HG02763 (cell line): ENCODE data around the gene ISCU.

Experiments used
- ATAC-seq: cut with Tn5 transposase; IDR thresholded peaks from one replicate; pipeline ENCODE4 v1.9.1; 2021; ENCODE audit warnings: mild to moderate bottlenecking, moderate library complexity; ENCODE audit not compliant: unreplicated experiment

ISCU gene

DNA sequence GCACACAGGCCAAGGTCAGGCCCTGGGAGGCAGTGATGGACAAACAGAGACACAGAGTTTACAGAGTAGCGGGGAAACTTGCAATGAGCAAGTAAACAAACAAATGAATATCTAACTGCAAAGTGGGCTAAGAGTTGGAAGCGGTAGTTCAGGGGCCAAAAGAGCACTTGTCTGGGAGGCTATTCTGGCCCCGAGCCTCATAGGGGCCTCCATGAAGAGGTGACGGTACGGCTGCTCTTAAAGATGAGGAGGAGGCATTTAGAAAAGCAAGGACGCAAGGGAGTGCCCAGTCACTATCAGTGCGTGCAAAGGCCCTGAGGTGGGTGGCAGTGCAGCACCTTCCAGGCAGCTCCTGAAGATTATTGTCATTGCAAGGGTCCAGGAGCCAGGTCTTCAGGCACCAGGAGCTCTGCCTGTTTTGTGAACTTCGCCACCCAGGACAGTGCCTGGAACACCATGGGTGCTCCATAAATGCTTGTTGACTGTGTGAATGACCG lies 39.9 kb downstream of the ISCU start:
- no peak for ATAC-seq

DNA sequence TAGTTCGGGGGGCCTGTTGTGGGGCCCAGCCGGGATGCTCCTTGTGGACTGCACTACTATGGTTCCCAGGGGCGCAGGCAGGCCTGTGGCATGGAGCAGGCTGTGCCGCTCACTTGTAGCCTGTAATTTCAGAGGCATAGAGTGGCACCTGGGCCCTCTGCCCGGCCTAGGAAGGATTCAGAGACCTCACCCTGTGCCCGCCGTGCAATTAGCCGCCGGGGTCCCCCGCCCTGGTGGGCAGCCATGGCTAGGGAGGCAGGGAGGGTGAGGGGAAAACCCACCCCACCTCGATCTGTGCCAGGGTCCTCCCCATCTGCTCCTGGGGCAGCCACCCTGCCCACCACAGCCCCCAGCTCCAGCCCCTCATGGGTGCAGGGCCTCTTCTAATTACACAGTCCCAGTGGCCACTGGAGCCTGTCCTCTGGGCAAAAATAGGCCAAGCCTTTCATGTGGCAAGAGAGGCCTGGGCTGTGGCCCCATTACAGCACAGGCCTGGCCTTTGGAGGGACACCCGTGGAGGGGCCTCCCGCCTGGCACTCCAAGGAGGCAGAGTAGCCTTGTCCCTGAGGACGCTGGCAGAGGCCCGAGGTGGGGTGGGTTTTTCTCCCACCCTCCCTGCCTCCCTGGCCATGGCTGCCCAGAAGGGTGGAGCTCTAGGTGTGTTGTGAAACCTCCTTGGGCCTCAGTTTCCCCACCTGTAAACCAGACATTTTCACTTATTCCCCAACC lies 40.7 kb downstream of the ISCU start:
- no peak for ATAC-seq

DNA sequence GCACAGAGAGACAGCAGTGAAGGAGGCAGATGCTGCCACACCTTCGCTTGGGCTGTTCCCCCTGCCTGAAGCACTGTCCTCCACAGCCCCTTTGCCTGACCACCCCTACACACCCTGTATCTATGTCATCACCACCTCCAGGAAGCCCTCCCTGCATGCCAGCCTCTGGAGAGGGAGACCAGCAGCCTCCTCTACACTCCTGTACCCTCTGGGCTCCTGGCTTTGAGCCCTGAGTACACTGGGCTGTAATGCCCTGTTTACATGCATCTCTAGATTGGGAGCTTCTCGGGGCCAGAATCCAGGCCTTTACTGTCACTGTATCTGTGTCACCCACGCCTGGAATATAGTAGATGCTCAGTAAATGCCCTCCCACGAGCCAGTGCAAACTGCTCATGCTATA lies 41.3 kb downstream of the ISCU start:
- ATAC-seq, result no peak

DNA sequence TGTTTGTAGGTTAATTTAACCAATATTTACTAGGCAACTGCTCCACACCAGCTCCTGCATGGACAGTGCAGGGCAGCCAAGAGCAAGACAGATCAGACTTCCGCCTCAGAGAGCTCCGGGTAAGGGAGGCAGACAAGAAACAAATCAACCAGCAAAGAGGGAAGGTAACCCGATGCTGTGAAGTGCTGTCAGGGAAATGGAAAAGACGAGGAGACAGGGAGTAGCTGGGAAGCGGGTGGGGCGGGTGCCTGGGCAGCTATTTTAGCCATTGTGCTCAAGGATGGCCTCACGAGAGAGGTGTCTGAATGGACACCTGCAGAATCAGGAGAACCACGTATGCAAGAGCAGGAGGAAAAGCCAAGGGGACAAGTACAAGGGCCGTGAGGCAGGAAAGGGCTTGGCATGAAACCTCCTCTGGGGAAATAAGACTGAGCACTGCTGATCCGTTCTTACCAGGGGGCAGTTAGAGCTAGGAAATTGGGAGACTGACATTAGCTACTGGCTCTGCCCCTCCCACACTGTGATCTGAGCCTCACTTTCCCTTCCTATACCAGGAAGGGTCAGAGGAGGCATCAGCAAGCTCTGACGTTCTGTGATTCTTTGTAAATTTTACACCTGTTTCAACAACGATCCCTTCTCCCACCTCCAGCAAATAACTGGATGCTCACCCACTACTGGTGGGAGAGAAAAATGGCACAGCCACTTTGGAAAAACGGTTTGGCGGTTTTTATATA lies 42.0 kb downstream of the ISCU start:
- no peak for ATAC-seq

DNA sequence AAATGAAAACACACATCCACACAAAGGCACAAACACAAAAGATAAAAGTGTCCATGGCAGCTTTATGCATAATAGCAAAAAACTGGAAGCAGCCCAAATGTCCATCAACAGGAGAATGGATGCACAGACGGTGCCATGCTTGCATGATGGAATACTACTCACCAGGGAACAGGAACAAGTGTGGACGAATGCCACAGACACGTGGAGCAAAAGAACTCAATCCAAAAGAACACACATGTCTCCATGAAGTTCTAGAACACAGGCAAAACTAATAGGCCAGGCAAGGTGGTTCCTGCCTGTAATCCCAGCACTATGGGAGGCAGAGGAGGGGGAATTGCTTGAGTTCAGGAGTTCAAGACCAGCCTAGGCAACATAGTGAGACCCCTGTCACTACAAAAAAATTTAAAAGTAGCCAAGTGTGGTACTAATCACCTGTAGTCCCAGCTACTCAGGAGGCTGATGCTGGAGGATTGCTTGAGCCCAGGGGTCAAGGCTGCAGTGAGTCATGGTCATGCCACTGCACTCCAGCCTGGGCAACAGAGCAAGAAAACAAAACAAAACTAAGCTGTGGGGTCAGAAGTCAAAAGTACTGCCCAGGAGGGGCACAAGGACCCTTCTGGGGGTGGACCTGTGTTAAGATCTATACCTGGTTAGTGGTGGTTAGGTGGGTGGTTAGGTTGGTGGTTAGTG lies 42.7 kb downstream of the ISCU start:
- no peak for ATAC-seq

DNA sequence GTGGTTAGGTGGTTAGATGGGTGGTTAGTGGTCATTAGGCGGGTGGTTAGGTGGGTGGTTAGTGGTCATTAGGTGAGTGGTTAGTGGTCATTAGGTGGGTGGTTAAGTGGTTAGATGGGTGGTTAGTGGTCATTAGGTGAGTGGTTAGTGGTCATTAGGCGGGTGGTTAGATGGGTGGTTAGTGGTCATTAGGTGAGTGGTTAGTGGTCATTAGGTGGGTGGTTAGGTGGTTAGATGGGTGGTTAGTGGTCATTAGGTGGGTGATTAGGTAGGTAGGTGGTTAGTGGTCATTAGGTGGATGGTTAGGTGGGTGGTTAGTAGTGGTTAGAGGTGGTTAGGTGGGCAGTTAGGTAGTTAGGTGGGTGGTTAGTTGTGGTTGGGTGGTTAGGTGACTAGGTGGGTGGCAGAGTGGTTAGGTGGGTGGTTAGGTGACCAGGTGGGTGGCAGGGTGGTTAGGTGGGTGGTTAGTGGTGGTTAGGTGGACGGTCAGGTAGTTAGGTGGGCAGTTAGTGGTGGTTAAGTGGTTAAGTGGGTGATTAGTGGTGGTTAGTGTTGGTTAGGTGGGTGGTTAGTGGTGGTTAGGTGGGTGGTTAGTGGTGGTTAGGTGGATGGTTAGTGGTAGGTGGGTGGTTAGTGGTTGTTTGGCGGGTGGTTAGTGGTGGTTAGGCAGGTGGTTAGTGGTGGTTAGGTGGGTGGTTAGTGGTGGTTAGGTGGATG lies 43.5 kb downstream of the ISCU start:
- no peak for ATAC-seq

DNA sequence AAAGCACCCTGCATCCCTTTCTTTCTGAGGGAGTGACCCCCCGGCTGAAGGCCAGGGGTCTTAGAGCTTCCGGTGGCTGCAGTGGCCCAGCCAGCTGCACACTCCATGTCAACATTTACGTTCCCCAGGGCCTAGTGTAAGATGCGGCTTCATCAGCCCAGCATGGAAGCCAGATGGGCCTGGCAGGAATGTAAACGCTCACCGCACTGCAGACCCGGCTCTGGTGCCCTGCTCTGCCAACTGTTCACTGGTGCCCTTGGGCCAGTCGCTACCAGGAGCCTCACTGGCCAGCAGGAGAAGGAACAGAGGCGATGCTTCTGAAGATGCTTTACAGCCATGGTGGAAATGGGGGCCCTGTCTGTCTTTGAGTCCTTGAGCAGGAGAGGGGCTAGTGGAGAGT lies 44.1 kb downstream of the ISCU start:
- ATAC-seq, result no peak

DNA sequence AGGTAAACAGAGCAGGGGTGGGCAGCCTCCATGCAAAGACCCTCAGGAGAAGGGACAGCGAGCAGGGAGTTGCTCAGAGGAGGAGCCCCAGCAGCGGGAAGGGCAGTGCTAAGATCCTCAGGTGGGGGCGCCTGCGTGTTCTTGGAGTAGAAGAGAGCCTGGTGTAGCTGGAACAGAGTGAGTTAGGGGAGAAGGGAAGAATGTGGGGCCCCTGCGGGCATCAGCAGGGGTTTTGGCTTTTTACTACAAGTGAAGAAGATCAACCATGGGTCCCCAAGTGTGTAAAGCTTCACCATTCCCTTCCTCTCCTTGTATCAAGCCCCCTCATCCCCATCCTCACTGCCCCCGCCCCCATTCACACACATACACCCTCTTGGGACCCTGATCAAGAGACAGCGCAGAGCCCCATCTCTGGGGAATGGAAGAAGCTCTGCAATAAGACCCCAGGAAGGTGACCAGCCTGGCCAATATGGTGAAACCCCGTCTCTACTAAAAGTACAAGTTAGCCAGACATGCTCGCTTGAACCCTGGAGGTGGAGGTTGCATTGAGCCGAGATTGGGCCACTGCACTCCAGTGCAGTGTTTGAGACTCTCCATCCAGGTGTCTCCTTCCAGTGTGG lies 45.7 kb downstream of the ISCU start:
- no peak for ATAC-seq

DNA sequence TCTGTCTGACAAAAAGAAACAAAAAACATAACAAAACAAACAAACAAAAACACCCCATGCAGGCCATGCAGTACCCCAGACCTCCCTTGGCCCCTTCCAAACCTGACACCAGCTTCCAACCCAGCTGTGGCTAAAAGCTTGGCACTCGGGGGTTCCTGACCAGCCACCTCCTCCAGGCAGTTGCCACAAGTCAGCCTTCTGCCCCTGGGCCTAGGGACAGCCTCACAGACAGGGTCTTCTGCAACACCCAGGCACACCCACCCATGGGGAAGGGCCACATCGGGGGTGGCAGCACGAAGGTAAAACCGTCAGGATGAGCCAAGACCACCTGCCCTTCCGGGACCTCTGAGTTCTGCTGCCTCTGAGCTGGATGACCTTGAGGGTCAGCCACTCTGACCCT lies 46.2 kb downstream of the ISCU start:
- no peak for ATAC-seq

DNA sequence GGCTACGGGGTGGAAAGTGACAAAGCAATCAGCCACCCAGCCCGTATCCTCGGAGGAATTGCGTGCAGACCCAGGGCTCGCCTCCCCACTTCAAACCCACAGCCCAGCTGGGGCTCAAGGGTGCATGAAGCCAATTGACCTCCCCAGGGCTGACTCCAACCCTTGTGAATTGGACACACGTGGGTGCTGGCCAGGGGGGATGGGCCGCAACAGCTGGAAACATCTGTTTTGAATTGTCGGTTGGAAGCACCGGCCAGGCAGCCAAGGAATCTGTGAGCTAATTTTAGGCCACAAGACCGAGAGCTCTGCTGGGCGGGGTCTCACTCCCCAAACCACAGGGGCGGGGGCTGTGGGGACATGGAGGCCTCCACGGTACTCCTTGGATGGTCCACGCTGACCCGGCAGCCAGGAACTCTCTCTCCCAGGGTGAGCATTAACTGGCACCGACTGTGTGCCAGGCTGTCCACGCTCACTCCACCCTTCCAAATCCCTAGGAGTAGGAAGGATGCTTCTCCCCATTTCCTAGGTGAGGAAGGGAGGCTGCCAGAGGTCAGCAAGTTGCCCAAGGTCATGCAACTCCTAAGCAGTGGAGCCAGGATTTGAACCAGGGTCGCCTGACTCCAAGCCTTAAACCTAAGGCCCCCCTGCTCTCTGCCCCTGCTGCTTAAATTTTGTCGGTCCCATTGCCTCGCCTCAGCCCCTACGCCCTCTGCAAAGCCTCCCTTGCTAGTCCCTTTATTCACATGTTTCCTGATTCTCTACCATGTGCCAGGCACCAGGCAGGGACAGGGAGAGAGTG lies 47.3 kb downstream of the ISCU start:
- ATAC-seq, result no peak

DNA sequence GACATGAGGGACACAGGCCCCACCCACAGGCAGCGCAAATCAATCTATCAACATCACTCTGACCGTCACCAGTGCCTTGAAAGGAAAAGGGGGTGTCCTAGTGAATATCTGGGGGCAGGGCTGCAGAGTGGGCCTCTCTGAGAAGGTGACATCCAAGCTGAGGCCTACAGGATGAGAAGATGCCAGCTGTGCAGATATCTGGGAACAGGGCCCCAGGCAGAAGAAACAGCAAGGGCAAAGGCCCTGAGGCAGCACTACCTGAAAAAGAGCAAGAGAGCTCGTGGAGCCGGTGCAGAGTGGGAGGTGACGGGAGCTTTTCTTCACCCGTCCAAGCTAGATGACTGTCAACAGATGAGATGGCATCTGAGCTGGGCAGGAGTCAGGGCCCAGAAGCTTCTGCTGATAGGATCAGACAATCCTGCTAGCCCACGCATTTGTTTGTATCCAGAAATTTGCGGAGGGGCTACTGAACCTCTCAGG lies 48.0 kb downstream of the ISCU start:
- ATAC-seq, result no peak

DNA sequence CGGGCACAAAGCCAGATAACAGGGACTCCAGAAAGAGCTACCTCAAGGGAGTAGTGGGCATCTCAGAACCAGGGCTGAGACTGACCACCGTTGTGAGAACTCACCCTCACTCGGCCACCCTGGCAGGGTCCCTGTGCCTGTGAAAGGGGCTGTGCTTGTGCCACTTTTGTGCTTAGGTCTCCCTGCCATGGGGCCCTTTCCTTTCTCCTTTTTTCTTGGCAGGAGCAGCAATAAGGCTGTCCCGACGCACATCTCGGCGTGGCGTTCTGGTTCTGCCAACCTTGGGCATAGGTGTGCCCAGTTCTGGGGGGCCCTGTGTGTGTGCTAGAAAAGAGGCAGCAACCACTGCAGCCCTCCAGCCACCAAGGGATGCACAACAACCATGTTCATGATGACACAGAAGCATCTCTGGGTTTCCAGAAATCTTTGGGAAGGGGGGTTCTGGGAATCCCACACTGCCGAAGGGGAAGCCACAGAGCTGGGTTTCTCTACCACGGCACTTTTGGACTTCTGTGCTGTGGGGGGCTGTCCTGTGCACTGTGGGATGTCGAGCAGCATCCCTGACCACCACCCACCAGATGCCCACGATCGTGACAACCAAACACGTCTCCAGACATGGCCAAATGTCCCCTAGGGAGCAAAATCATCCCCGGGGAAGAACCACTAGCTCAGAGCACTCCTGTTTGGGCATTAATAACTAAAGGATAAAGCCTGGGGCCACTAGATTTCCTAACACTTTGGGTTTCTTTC lies 48.6 kb downstream of the ISCU start:
- no peak for ATAC-seq

DNA sequence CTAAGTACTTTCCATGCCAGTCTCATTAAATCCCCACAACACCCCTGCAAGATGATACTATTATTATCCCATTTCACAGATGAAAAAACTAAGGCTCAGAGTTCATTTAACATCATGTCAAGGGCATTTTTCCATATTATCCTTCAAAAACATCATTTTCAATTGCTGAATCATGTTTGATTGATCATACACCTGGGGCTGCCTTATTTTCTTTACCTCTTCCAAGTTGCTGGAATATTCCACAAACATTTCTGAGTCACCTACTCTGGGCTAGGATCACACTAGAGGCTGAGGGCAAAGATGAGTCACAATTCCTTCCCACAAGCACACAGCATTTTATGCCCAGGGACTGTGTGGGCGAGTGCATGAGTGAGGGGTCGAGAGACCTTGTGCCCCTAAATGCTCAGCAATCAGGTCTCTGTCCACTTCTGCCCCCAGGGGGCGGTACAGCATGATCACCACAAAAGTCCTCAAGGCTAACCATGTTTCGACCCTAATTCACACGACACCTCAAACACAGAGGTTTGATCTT lies 49.6 kb downstream of the ISCU start:
- ATAC-seq, result no peak

DNA sequence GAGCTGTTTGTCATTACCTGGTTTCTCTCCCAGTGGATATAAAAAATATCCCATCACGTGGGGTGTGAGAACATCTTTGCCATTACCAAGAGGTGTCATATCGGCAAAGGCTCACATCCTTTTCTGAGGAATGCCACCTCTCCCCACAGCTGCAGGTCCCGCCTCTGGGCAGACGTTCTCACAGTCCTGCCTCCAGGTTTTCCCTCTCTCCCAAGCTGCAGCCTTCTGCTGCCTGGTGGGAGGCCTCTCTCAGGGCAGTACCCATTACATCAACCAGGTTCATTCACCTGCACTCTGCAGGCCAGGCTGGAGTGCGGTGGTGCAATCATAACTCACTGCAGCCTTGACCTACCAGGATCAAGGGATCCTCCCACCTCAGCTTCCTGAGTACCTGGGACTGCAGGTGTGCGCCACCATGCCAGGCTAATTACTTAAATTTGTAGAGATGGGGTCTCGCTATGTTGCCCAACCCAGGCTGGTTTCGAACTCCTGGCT lies 50.4 kb downstream of the ISCU start:
- ATAC-seq, result no peak

DNA sequence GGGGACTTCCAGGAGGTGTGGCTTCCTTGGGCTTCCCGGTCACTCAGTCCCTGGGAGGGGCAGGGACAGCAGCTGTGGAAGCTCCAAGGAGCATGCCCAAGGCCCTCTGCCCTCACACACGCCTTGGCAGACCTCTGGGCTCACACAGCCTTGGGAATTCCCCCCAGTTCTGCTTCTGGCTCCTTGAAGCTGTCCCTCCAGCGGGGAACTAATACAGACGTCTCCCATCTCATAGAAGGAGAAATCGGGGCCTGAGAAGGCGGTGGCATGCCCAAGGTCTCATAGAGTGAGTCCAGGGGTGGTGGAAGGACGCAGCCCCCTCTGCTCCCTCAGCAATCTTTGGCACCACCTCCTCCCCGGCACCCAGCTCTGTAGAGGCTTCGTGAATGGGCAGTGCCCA lies 51.2 kb downstream of the ISCU start:
- ATAC-seq, result no peak

DNA sequence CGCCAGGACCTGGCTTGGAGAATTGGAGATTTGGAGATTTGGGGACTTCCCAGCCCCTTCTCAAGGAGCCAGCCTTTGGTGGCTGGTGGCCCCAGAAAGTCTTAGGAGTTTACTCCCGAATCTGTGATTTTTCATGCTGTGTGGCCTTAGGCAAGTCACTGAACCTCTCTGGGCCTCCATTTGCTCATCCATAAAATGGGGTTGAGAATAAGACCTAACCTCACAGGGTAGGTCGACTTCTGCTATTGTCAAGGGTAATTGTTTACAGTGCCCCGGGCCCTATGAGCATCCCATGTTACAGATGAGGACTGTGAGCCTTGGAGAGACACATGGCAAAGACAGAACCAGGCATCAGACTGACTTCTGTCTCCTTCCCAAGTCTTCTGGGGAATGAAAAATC lies 51.6 kb downstream of the ISCU start:
- no peak for ATAC-seq

DNA sequence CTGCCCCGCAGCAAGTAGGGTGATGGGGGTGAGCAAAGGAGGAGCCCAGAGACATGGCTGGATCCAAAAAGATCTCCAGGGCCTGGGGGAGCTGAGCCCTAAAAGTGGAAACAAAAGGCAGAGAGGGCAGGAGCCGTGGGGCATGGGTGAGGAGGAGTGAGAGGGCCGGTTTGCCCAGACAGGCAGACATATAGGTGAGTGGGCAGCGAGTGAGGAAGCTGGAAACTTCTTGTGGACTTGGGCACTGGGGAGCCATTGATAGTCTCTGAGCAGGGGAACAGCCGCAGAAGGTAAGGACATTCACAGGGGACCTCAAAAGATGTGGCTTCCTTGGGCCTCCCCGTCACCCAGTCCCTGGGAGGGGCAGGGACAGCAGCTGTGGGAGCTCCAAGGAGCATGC lies 52.2 kb downstream of the ISCU start:
- ATAC-seq, result no peak

DNA sequence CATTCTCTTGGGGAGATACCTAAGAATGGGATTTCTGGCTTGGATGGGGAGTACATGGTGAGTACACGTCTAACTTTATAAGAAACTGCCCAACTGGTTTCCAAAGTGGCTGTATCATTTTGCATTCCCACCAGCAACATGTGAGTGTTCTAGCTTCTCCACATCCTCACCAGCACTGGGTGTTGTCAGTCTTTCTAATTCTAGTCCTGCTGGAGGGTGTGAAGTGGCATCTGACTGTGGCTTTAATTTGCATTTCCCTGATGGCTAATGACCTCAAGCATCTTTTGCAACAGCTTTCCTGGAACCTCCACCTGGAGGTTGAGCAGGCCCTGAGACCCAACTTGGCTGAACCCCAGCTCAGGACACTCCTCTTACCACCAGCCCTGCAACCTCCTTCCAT lies 53.5 kb downstream of the ISCU start:
- ATAC-seq, result no peak

DNA sequence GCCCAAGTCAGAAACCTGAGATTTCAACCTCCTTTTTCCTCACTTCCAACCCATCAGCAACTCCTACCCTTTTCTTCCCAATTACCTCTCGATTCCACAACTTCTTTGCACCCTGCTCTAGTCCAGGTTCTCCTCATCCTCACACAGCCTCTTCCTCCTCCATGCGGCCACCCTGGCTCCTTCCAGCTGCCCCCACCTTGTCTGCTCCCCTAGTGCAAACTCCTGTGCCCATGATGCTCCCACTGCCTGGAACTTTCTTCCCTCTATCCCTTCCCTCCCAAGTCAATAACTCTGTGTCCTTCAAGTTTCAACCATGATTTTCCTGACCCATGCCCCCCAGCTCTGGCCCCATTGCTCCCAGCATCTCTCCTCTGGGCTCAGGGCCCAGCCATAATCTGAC lies 54.0 kb downstream of the ISCU start:
- no peak for ATAC-seq
